ENCODE results near the gene NSUN6.
"Not testable (repeated sequence)": the region's sequence is repeated elsewhere in the genome, so short reads cannot be mapped to it uniquely, and the experiment has no call there.

Gene NSUN6

DNA sequence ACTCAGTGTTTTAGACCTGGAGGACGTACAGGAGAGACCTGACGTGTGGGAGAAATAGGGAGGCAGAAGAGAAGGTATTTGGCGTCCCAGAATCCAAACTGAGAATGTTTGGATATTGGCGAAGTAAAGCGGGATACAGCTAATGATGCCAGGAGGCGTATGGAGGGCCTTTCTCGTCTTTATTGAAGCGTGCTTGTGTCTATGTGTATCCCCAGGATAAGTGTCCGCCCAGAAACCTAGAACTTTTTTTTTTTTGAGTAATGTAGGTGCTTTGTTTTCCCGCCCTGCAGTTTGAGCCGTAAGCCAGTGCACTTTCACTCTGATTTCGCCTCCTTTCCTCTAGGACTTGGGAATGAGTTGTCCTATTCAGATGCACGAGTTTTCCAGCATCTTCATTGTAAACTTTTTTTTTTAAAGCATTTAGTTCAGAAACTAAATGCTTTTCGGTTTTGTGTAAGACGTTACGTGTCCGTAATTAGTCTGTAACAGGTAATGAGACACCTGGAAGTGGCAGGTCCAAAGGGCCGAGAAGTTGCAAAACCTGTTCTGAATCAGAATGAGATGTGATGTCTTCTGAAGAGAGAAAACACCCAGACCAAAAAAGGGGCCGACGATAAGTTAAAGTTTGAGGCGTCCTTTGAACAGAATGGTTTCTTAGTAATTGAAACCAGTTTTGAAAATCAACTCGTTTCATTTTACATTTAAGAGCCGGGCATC, 8.6 kb upstream of the NSUN6 start:
- DNase-seq (ENCODE audit: extremely low read depth in 1 of 2, low read depth in 1 of 2) = no peak

DNA sequence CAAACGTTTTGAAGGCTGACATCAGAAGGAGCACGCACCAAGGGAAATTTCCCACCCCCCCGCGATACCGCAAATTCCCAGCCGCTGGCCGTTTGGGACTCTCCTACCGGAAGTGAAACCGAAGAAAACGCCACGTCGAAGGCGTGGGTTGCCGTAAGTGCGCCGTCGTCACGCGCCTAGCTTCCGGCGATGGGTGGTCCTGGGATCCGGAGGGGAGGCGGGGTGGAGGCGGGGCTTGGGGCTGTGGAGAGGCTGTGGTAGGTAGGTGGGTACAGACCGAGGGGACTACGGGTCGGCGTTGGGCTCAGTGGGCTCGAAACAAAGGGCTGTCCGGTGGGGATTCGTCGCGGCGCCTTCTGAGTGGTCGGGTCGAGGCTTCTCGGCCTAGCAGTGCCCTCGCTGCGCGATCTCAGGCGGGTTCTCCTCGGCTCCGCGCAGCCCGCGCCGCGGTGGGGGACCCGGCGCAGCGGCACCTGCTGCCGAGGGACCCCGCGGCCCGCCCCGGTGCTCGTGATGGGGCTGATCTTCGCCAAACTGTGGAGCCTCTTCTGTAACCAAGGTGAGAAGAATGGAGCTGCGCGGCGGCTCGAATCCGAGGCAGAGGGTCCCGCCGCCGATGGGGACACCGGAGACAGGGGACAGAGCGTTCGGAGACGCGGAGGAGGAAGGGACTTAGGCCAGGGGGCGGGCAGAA, 7.9 kb upstream of the NSUN6 start, which contains the start of gene ARL5B:
TSS of gene ARL5B (plus strand) at position 307 of the 694 bp plus-strand sequence. CDS start at position 514, 207 bp downstream.
- peak; percentile 91 to 93 for DNase-seq (ENCODE audit: extremely low read depth in 1 of 2, low read depth in 1 of 2)

DNA sequence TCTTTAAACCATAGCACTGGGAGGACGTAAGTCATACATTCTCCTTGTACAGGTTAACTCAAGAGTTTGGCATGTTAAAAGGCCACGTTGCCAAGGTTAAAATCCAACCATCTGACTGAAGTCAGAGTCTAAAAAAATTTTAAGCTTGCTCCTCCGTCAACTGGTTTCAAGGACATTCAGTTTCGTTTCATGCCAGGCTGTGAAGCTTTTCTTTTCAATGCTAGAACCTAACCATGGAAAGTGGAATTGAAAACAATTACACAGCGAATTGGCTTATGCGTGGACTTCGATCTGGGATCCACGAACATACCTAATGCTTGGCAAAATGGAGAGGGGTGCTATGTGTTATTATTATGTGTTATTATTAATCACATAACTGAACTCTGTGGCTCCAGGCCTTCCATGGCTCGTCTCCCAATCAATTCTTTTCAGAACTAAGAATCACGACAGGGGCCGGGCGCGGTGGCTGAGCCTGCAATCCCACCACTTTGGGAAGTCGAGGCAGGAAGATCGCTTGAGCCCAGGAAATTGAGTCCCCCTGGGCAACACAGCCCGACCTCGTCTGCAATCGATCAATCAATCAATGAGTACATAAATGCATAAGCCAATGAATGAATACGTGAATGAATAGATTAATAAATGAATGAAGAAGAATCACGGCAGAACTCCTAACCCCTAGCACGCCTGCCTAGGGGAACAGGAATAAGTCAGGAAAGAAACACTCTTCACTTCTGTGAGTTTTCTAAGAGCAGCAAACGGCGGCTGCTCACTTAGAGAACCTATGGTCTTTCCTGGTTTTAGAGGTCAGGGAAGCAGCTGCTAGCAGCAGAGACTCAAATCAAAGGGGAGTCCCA, 7.1 kb upstream of the NSUN6 start:
- no peak for DNase-seq (ENCODE audit: extremely low read depth in 1 of 2, low read depth in 1 of 2)

DNA sequence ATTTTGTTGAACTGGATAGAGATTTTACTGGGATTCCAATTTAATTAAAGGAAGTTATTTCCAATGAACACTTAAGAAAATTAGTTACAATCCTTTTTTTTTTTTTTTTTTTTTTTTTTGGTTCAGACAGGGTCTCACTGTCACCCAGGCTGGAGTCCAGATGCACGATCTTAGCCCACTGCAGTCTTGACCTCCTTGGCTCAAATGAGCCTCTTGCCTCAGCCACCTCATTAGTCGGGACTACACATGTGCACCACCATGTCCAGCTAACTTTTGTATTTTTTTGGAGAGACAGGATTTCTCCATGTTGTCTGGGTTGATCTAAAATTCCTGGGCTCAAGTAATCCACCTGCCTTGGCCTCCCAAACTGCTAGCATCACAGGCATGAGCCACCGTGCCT, 5.3 kb upstream of the NSUN6 start:
- no peak for DNase-seq (ENCODE audit: extremely low read depth in 1 of 2, low read depth in 1 of 2)

DNA sequence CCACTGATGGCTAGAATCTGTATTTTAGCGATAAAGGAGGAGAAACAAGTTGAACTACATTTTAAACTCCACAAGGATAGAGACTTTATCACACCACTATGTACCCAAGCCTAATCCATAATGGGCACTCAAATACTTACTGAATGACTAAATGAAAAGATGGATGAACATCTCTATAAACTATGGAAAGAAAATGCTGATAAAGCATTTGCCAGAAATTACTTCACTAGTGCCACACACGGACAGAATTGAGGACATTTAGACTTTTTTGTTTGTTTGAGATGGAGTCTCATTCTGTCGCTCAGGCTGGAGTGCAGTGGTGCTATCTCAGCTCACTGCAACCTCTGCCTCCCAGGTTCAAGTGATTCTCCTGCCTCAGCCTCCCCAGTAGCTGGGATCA, 1.7 kb upstream of the NSUN6 start:
- DNase-seq (ENCODE audit: extremely low read depth in 1 of 2, low read depth in 1 of 2) = no peak

DNA sequence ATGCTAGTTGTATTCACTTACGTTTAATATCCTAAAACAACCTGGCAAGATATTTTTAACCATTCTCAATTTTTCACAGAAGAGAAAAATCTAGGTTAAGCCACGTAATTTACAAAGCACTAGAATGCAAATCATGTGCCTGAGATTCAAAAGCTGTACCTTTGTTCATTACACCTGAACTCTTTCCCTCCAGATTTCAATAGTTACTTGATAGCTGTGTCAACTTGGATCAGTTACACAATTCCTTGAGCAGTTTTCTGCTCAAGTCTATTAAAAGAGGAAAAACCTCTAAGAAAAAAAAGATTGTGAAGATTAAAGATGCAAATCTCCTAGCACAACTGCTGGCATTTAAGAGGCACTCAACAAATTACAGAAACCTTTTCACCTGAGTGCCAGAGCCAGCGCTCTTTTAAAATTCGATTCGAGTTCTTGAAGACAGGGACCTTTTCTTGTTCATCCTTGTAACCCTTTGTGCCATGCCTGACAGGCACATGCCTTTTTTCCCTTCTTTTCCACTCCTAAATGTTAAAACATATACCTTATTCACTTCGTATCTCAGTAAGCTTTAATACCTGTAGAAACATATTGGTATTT, 886 bp downstream of the NSUN6 start:
- no peak for DNase-seq (ENCODE audit: extremely low read depth in 1 of 2, low read depth in 1 of 2)

DNA sequence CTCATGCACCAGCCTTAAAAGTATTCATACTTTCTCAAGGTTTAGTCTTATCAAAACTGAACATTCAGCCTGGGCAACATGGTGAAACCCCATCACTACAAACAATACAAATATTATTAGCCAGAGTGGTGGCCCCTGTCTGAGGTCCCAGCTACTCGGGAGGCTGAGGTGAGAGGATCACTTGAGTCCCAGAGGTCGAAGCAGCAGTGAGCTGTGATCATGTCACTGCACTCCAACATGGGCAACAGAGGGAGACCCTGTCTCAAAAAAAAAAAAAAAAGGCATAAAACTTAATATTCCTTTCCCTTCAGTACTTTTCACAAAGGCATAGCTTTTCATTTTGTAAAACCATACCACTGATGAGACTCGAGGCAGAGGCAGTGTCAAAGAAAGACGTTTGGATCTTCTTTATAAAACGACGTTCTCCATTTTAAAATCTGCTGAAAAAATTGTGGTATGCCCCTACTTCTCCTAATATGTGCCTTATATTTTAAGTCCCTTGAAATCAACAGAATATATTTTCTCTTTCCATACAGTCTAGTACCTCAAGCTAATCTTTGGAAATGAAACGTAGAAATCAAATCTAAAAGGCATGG, 1.9 kb downstream of the NSUN6 start:
- no peak for DNase-seq (ENCODE audit: extremely low read depth in 1 of 2, low read depth in 1 of 2)

DNA sequence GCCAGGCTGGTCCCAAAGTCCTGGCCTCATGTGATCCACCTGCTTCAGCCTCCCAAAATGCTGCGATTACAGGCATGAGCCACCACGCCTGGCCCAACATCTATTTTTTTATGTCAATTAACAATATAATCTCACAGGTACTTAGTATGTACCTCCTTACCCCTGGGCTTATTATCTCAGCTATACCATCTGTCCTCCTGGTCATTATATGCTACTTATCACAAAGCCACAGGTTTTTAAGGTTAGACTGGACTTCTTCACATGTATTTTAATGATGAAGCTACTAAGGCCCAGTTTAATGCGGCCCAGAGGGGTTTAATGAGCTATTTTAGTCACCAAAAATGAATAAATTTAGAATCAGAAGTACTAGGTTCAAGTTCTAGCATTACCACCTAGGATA, 3.4 kb downstream of the NSUN6 start:
- DNase-seq (ENCODE audit: extremely low read depth in 1 of 2, low read depth in 1 of 2) = no peak

DNA sequence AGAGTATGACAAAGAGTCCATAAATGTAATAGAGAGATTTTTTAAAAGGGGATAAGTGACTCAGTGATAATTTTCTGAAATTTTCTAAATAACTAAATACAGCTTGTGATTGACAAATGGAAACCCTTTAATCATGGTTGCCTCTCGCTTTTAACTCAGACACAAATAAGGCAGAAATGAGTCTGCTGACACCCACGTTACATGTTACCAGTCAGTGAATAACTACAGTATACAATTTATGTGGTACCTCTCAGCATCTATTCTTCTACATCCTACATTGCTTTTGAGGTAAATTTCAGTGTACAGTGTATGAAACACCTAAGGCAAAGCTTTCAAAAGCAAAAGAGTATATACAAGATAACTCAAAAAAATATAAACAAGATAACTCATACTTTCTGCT, 4.2 kb downstream of the NSUN6 start:
- DNase-seq (ENCODE audit: extremely low read depth in 1 of 2, low read depth in 1 of 2) = no peak

DNA sequence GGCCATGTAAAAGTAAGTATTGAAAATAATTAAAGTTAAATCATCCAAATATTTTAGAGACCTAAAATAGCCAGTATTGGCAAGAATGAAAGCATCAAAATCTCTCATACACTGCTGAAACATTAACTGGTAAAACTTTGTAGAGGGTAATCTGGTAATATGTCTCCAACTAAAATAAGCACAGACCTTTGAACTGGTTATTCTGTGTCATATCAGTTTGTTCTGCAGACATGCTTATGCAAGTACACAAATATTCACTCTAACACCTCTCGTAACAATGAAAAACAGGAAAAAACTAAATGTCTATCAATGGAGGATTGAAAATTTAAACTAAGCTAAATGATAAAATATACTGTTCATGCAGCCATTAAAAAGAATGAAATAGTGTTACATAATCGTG, 11.7 kb downstream of the NSUN6 start:
- not testable (repeated sequence) for DNase-seq (ENCODE audit: extremely low read depth in 1 of 2, low read depth in 1 of 2)

DNA sequence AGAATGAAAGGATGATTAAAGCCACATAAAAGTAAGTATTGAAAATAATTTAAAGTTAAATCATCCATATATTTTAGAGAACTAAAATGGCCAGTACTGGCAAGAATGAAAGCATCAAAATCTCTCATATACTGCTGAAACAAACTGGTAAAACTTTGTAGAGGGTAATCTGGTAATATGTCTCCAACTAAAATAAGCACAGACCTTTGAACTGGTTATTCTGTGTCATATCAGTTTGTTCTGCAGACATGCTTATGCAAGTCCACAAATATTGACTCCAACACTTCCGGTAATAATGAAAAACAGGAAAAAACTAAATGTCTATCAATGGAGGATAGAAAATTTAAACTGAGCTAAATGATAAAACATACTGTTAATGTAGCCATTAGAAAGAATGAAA, 14.0 kb downstream of the NSUN6 start:
- DNase-seq (ENCODE audit: extremely low read depth in 1 of 2, low read depth in 1 of 2) = not testable (repeated sequence)

DNA sequence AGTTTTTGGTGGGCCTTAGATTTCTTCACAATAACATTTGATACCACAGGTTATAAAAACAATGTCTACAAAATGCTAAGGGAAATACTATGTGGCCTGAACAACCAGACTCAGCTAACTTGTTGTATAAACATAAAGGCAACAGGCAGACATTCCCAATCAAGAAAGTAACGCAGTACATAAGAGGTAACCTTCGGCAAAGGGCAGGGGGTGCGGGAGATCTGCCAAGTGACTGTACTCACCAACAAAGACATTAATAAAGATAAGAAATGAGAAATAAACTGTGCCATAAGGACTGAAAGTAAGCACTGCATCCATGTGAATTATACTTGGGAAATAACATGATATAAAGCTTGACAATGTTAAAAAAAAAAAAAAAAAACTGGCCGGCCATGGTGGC, 15.4 kb downstream of the NSUN6 start:
- no peak for DNase-seq (ENCODE audit: extremely low read depth in 1 of 2, low read depth in 1 of 2)

DNA sequence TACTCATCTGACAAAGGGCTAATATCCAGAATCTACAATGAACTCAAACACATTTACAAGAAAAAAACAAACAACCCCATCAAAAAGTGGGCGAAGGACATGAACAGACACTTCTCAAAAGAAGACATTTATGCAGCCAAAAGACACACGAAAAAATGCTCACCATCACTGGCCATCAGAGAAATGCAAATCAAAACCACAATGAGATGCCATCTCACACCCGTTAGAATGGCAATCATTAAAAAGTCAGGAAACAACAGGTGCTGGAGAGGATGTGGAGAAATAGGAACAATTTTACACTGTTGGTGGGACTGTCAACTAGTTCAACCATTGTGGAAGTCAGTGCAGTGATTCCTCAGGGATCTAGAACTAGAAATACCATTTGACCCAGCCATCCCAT, 18.9 kb downstream of the NSUN6 start:
- not testable (repeated sequence) for DNase-seq (ENCODE audit: extremely low read depth in 1 of 2, low read depth in 1 of 2)

DNA sequence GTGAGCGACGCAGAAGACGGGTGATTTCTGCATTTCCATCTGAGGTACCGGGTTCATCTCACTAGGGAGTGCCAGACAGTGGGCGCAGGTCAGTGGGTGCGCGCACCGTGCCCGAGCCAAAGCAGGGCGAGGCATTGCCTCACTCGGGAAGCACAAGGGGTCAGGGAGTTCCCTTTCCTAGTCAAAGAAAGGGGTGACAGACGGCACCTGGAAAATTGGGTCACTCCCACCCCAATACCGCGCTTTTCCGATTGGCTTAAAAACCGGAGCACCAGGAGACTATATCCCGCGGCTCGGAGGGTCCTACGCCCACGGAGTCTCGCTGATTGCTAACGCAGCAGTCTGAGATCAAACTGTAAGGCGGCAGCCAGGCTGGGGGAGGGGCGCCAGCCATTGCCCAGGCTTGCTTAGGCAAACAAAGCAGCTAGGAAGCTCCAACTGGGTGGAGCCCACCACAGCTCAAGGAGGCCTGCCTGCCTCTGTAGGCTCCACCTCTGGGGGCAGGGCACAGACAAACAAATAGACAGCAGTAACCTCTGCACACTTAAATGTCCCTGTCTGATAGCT, 23.9 kb downstream of the NSUN6 start:
- DNase-seq (ENCODE audit: extremely low read depth in 1 of 2, low read depth in 1 of 2) = peak; percentile 53 to 56

DNA sequence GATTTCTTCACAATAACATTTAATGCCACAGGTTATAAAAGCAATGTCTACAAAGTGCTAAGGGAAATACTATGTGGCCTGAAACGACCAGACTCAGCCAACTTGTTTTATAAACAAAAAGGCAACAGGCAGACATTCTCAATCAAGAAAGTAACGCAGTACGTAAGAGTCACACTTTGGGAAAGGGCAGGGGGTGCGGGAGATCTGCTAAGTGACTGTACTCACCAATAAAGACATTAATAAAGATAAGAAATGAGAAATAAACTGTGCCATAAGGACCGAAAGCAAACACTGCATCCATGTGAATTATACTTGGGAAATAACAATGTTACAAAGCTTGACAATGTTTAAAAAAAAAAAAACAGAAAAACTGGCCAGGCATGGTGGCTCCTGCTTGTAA, 25.5 kb downstream of the NSUN6 start:
- DNase-seq (ENCODE audit: extremely low read depth in 1 of 2, low read depth in 1 of 2) = no peak

DNA sequence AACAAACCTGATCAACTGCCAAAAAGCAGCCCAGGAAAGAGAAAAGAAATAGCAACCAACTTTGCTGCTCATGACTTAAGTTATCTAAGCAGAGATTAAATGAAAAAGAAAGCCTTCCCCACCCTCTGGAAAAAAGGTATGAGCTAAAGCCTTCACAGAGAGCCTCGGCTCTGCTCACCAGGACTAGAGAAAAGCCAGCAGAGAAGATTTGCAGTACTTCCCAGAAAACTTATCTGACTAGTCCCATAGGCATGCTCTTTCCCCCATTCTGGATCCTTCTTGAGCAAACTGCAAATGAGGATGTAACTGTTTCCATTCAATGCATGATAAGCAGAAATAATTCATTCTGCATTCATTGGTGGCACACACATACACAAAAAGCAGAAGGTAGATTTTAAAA, 27.7 kb downstream of the NSUN6 start:
- not testable (repeated sequence) for DNase-seq (ENCODE audit: extremely low read depth in 1 of 2, low read depth in 1 of 2)

DNA sequence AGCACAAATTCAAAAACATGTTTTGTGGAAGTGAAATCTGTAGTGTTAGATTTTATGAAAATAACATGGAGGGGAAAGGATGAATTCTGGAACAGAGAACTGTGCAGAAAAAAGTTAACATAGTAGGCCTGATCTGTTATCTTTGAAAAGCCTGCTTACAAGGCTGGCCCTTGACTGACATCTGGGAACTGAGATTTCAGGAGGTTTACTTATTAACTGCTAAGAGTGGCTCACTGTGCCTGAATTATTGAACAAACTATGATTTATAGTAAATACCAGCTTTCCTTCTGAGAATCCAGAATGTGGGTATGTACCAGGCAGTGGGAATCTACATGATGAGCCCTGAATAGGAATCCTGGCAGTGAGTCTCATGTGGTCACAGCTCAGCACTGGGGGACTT, 30.5 kb downstream of the NSUN6 start:
- DNase-seq (ENCODE audit: extremely low read depth in 1 of 2, low read depth in 1 of 2) = no peak

DNA sequence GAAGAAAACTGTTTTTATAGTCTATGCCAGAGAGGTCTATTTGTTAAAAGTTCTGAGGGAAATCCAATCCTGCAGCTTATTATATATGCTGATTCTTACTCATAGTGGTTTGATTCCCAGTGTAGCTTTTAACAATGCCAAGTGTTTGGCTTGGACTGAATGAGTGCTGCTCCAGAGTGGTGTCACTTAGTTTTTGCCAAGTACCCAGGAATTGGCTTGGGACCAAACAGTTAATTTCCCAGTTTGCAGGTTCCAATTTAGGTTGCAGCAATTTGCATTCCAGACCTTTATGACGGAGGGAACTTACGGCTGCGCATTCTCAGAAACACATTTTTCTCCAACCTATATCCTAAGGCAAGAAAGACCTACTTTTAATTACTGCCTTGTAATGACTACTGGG, 32.4 kb downstream of the NSUN6 start:
- no peak for DNase-seq (ENCODE audit: extremely low read depth in 1 of 2, low read depth in 1 of 2)

DNA sequence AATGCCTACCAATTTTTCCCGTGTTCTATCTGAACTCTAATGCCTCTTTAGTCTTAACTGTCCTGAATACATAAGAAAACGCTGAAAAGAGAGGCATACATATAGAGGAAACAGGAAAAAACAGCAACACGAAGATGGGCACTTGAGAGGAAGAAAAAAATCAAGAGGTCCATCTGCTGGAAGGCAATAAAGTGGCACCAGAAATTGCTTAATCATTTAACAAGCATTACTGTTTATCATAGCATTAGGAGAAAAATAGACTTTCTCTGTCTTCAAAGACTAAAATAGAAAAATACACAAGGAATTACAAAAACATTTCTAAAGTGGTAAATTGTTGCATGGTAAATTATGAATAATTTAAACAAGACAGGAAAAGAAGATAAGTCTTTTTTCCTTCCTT, 35.0 kb downstream of the NSUN6 start:
- no peak for DNase-seq (ENCODE audit: extremely low read depth in 1 of 2, low read depth in 1 of 2)

DNA sequence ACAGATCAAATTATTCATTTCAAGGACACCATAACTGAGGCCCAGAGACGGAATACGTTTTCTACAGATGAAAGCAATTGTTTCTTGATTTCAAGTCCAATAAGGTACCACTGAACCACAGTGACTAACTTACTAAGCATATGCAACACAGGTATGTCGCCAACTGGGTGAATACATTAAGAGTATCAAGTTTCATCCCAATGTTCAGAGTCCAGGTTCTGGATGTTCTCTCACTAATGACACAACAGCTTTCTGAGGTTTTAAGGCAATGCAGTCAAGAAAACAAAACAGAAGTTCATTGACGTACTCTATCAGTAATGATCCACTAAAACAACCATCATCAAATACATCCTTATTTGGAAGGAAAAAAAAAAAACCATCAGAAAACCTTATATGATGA, 35.8 kb downstream of the NSUN6 start:
- no peak for DNase-seq (ENCODE audit: extremely low read depth in 1 of 2, low read depth in 1 of 2)

DNA sequence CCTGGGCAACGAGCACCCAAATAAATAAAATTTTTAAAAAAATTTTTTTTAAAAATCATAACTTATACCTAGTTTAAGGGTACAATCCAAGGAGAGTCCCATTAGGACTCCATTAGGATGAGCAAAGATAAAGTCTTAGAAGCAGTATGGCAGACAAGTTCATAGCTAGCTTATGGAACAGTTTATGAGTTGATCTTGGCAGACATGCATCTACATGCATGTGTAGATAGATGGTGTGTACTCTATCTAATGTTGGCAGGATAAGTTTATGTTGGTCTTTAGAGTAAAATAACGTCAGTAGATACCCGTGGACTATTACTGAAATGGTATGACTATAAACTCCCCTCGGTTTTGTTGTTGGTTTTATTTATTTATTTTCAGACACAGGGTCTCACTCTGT, 40.2 kb downstream of the NSUN6 start:
- no peak for DNase-seq (ENCODE audit: extremely low read depth in 1 of 2, low read depth in 1 of 2)
